GM12874 (cell line): ENCODE measurements around the gene GPR155.

ENCODE experiments used
- TF ChIP-seq, protein P1 (sequence below): IDR thresholded peaks from 2 replicates; pipeline ENCODE4 v1.5.1; 2011; ENCODE audit warnings: low read depth, mild to moderate bottlenecking, control low read depth, low read length, moderate library complexity; ENCODE audit not compliant: insufficient read depth

GPR155 gene

DNA sequence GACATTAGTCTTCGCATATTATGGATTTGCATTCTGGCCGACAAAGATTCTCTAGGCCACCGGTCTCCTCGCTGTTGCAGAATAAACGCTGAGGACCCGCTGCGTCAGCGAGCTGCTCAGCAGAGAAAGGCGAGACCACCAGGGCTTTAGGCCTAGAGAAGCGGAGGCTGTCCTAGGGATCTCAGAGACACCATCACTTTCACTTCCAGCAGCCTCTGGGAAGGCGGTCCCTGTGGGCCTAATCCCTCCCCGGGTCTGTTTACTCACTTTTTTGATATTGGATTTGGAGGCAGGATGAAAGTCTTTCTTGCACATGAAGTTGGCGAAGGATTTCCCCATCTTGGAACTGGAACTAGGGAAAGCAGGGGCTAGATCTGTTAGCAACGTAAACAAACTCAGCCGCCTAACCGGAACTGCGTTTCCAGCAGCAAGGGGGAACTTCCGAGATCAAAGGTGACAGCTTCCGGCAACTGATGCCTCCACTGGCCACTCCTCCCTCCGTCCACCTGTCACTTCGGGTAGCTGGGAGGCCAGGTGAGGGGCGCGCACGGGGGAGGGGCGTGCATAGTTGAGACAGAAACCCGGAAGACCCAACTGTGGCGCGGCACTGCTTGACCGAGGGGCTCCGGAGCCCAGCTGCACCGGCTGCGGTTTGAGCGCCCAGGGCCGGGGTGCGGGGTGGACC is 91.4 kb downstream of the GPR155 start, which contains the start of gene SCRN3:
Gene SCRN3, plus strand, starts transcription at position 447 of the 685 bp plus-strand sequence. CDS start 2,554 bp downstream, outside the sequence.
- TF ChIP-seq, protein P1, sequence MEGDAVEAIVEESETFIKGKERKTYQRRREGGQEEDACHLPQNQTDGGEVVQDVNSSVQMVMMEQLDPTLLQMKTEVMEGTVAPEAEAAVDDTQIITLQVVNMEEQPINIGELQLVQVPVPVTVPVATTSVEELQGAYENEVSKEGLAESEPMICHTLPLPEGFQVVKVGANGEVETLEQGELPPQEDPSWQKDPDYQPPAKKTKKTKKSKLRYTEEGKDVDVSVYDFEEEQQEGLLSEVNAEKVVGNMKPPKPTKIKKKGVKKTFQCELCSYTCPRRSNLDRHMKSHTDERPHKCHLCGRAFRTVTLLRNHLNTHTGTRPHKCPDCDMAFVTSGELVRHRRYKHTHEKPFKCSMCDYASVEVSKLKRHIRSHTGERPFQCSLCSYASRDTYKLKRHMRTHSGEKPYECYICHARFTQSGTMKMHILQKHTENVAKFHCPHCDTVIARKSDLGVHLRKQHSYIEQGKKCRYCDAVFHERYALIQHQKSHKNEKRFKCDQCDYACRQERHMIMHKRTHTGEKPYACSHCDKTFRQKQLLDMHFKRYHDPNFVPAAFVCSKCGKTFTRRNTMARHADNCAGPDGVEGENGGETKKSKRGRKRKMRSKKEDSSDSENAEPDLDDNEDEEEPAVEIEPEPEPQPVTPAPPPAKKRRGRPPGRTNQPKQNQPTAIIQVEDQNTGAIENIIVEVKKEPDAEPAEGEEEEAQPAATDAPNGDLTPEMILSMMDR, result no peak

DNA sequence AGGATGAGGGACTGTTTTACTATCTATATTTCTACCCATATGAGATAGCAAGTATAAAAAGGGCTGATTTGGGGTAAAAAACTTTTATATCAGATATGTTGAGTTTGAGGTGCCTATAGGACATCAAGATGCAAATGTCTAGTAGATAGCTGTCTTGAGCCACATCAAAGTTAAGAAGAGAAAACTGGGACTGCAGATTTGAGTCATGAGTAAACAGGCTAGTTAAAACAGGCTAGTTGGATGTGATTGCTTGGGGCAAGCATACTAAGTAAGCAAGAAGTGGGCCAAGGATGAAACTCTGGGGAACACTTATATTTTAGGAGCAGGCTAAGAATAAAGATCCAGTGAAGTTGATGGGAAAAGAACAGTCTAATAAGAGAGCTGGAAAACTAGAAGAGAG is 94.1 kb downstream of the GPR155 start:
- TF ChIP-seq, protein P1, result no peak

DNA sequence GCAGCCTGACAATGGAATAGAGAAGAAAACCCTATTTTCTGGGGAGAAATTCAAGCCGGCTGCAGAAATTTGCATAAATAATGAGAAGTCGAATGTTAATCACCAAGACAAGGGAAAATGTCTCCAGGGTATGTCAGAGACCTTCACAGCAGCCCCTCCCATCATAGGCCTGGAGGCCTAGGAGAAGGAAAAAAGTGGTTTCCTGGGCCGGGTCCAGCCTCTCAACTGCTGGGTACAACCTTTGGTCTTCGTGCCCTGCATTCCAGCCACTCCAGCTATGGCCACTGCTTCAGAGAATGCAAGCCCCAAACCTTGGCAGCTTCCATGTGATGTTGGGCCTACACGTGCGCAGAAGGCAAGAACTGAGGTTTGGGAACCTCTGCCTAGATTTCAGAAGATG is 97.3 kb downstream of the GPR155 start:
- TF ChIP-seq, protein P1, result no peak

DNA sequence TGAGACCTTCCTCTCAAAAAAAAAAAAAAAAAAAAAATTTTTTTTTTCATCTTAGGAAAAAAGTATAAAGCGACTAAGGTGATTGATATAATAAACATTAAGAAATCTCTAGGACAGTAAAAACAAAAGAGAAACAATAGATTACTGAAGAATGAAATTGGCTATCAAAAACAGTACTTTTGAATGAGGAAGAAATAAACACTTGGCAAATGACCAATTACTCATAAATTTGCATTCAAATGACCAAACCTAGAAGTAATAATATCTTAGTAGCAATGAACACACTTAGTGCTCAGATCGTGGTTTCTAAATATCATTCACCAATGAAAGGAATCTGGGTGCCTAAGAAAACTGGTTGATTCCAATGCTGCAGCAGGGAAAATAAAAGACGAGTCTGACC is 101.6 kb downstream of the GPR155 start:
- TF ChIP-seq, protein P1, result no peak

DNA sequence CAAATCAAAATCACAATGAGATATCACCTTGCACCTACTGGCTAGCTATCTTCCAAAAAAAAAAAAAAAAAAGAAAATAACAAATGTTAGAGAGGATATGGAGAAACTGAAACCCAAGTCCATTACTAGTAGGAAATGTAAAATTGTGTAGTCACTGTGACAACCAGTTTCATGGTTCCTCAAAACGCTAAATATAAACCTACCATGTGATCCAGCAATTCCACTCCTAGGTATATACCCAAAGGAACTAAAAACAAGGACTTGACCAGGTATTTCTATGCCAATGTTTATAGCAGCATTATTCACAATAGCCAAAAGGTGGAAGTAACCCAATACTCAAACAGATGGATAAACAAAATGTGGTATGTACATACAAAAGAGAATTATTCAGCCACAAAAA is 103.0 kb downstream of the GPR155 start:
- TF ChIP-seq, protein P1, result no peak
